GM12874 (cell line): ENCODE data around the gene PSORS1C1.

Source experiments
- CTCF ChIP-seq: IDR thresholded peaks from 2 replicates; pipeline ENCODE4 v1.5.1; 2011; ENCODE audit warnings: low read depth, mild to moderate bottlenecking, control low read depth, low read length, moderate library complexity; ENCODE audit not compliant: insufficient read depth

The PSORS1C1 gene

GRCh38 chr6:31114541-31114878, at the start of gene PSORS1C1:
Gene PSORS1C1, plus strand, starts transcription at chr6:31114800. Its CDS starts 14,833 bp downstream, at chr6:31129633.
- no peak for TF ChIP-seq CTCF

GRCh38 chr6:31065556-31065955, 49.0 kb upstream of the PSORS1C1 start:
- no peak for TF ChIP-seq CTCF

- TF ChIP-seq CTCF = peak; percentile 89
Observed at GRCh38 chr6:31068669-31069340, 45.8 kb upstream of the PSORS1C1 start.

GRCh38 chr6:31070711-31071197, 43.8 kb upstream of the PSORS1C1 start:
- peak; percentile 44; the same call in 1 of the 2 replicates for TF ChIP-seq CTCF

- TF ChIP-seq CTCF = no peak
Observed at GRCh38 chr6:31074401-31074800, 40.2 kb upstream of the PSORS1C1 start.

- TF ChIP-seq CTCF = no peak
Observed at GRCh38 chr6:31075528-31075927, 39.1 kb upstream of the PSORS1C1 start.

GRCh38 chr6:31076611-31077010, 38.0 kb upstream of the PSORS1C1 start:
- TF ChIP-seq CTCF = no peak
